GM23338 (cell line): ENCODE data around the gene NOC3L. TPM values are rescaled to one million over a fixed set of nuclear protein-coding genes. Genes with fewer than 3 reads are reported as not detected.

Experiments
- ATAC-seq: fragments of 200-7000 bp; cut with Tn5 transposase; 3 replicates; pipeline ENCODE4 v1.9.1; 2020
- DNase-seq: peaks from one replicate; pipeline ENCODE4 v3.0.0-alpha.2; 2015; ENCODE audit warnings: low spot score
- H2AFZ ChIP-seq: fragments of 200-600 bp; sonication (generic); 2 replicates; pipeline ENCODE4 v1.8.0; 2016; ENCODE audit warnings: antibody characterized with exemption, mild to moderate bottlenecking, moderate library complexity
- H3F3A ChIP-seq: fragments of 200-600 bp; sonication (generic); replicated peaks from 2 replicates; pipeline ENCODE4 v1.8.0; 2017; ENCODE audit warnings: antibody characterized with exemption, mixed run types, low read depth
- H3K27ac ChIP-seq: fragments of 200-600 bp; sonication (generic); 2 replicates; pipeline ENCODE4 v1.6.1; 2016; ENCODE audit warnings: low read depth
- H3K27me3 ChIP-seq: fragments of 200-600 bp; sonication (generic); 2 replicates; pipeline ENCODE4 v1.8.0; 2016; ENCODE audit warnings: mild to moderate bottlenecking, mixed run types, moderate library complexity; ENCODE audit not compliant: insufficient read depth
- H3K36me3 ChIP-seq: fragments of 200-600 bp; sonication (generic); 2 replicates; pipeline ENCODE4 v1.8.0; 2016; ENCODE audit warnings: mild to moderate bottlenecking; ENCODE audit not compliant: insufficient read depth
- H3K4me1 ChIP-seq: fragments of 200-600 bp; sonication (generic); 2 replicates; pipeline ENCODE4 v1.8.0; 2016; ENCODE audit warnings: mild to moderate bottlenecking, moderate library complexity; ENCODE audit not compliant: insufficient read depth
- H3K4me2 ChIP-seq: fragments of 200-600 bp; sonication (generic); 2 replicates; pipeline ENCODE4 v1.7.1; 2017; ENCODE audit warnings: mixed run types
- H3K4me3 ChIP-seq: fragments of 200-600 bp; sonication (generic); 2 replicates; pipeline ENCODE4 v1.6.1; 2016; ENCODE audit warnings: mixed run types
- H3K79me2 ChIP-seq: fragments of 200-600 bp; sonication (generic); replicated peaks from 2 replicates; pipeline ENCODE4 v1.8.0; 2017; ENCODE audit warnings: mild to moderate bottlenecking; ENCODE audit not compliant: insufficient read depth
- H3K9me2 ChIP-seq: fragments of 200-600 bp; sonication (generic); 2 replicates; pipeline ENCODE4 v1.8.0; 2017; ENCODE audit not compliant: insufficient read depth
- H4K20me1 ChIP-seq: fragments of 200-600 bp; sonication (generic); replicated peaks from 2 replicates; pipeline ENCODE4 v1.8.0; 2017; ENCODE audit warnings: mild to moderate bottlenecking; ENCODE audit not compliant: insufficient read depth
- H3K27ac Mint-ChIP-seq: 2 replicates; pipeline ENCODE4 v1.8.0; 2020; ENCODE audit warnings: inconsistent platforms, mild to moderate bottlenecking, moderate library complexity, mixed read lengths
- H3K27me3 Mint-ChIP-seq: 3 replicates; pipeline ENCODE4 v1.8.0; 2022; ENCODE audit warnings: low read depth, mild to moderate bottlenecking, moderate library complexity, mixed read lengths, inconsistent platforms; ENCODE audit not compliant: insufficient read depth, poor library complexity
- H3K36me3 Mint-ChIP-seq: 3 replicates; pipeline ENCODE4 v1.8.0; 2021; ENCODE audit warnings: low read depth, mild to moderate bottlenecking, inconsistent platforms, moderate library complexity, mixed read lengths
- H3K4me1 Mint-ChIP-seq: 3 replicates; pipeline ENCODE4 v1.8.0; 2020; ENCODE audit warnings: mild to moderate bottlenecking, inconsistent platforms, mixed read lengths
- H3K4me3 Mint-ChIP-seq: 3 replicates; pipeline ENCODE4 v1.8.0; 2021; ENCODE audit warnings: moderate library complexity, mild to moderate bottlenecking, inconsistent platforms, mixed read lengths
- H3K9me3 Mint-ChIP-seq: 3 replicates; pipeline ENCODE4 v1.8.0; 2020; ENCODE audit warnings: moderate library complexity, mild to moderate bottlenecking, inconsistent platforms, mixed read lengths
- CREB1 ChIP-seq: fragments of 250-450 bp; sonication (Bioruptor Pico); IDR thresholded peaks from 2 replicates; pipeline ENCODE4 v1.5.0; 2020; ENCODE audit warnings: low read depth, mild to moderate bottlenecking, moderate library complexity
- CTCF ChIP-seq, 2 experiments: fragments of 200-600 bp in 1 of 2; sonication (generic) in 1 of 2; conservative IDR thresholded peaks; 2 replicates each; pipeline versions ENCODE4 v1.5.1 to v1.6.1; 2016 to 2017; ENCODE audit warnings: antibody characterized with exemption in 2 of 2, low read depth in 2 of 2, mild to moderate bottlenecking in 2 of 2, moderate library complexity in 1 of 2
- EZH2 ChIP-seq: fragments of 200-600 bp; sonication (generic); IDR thresholded peaks from one replicate; pipeline ENCODE4 v1.8.0; 2017; ENCODE audit warnings: antibody characterized with exemption, mild to moderate bottlenecking, low read depth; ENCODE audit not compliant: unreplicated experiment
- EZH2phosphoT487 ChIP-seq: fragments of 200-600 bp; sonication (generic); IDR thresholded peaks from one replicate; pipeline ENCODE4 v1.8.1; 2018; ENCODE audit warnings: antibody characterized with exemption; ENCODE audit not compliant: unreplicated experiment
- JUNB ChIP-seq: IDR thresholded peaks from one replicate; pipeline ENCODE4 v1.6.1; 2016; ENCODE audit warnings: antibody characterized with exemption; ENCODE audit not compliant: unreplicated experiment
- NANOG ChIP-seq: IDR thresholded peaks from 2 replicates; pipeline ENCODE4 v1.6.1; 2016; ENCODE audit warnings: antibody characterized with exemption, borderline replicate concordance
- POLR2AphosphoS5 ChIP-seq: IDR thresholded peaks from 2 replicates; pipeline ENCODE4 v1.6.1; 2016; ENCODE audit warnings: antibody characterized with exemption, low read depth
- STAT1 ChIP-seq: IDR thresholded peaks from one replicate; pipeline ENCODE4 v1.6.1; 2016; ENCODE audit warnings: antibody characterized with exemption; ENCODE audit not compliant: unreplicated experiment
- ZNF114 ChIP-seq: fragments of 250-450 bp; sonication (Bioruptor Pico); IDR thresholded peaks from 2 replicates; pipeline ENCODE4 v1.5.0; 2020; ENCODE audit warnings: mild to moderate bottlenecking, moderate library complexity
- polyA plus RNA-seq: library from polyadenylated mRNA; unstranded; fragments of >200 nt; fragmentation: Nextera tagmentation; extraction: Ambion mirVana; gene quantifications from 2 replicates; pipeline ENCODE4 v1.2.1, GENCODE V29; 2016
- total RNA-seq: library from RNA; depleted of rRNA; stranded (reverse); fragments of >200 nt; shearing (Covaris generic); gene quantifications from 2 replicates; pipeline ENCODE4 v1.2.3, GENCODE V29; 2014
- TF ChIP-seq, protein P1 (sequence below): fragments of 250-450 bp; sonication (Bioruptor Pico); IDR thresholded peaks from 2 replicates; pipeline ENCODE4 v1.5.0; 2020; ENCODE audit warnings: mild to moderate bottlenecking, moderate library complexity

Gene NOC3L
- total and polyA plus RNA-seq, 2 experiments from 2014 or later, result 43.1 to 62.1 TPM

GRCh38 chr10:94402204-94402842 is 39.6 kb upstream of the NOC3L start, which contains the start of gene TBC1D12:
TSS of gene TBC1D12 (plus strand) at chr10:94402541. CDS start at chr10:94402614, 73 bp downstream.
- H3K9me3 Mint-ChIP-seq, result peaks cover 4% of the 10 kb centered on the region; the same call in 1 of the 3 replicates
- Histone ChIP-seq H3K4me2 (peak within 1 kb of the TSS; percentile 93), H4K20me1 (no peaks in the 10 kb centered on the region; the same call in 1 of the 2 replicates), H3K27ac (no peak within 1 kb of the TSS), H3K9me2 (no peaks in the 10 kb centered on the region; the same call in 1 of the 2 replicates), H3K79me2 (no peaks in the 10 kb centered on the region), H2AFZ (peak within 1 kb of the TSS; percentile 97), H3K4me3 (peak within 1 kb of the TSS; percentile 80), H3K36me3 (no peaks in the 10 kb centered on the region), H3K4me1 (no peaks in the 10 kb centered on the region; the same call in 1 of the 2 replicates), H3K27me3 (peaks cover 39% of the 10 kb centered on the region), H3F3A (no peaks in the 10 kb centered on the region)
- peak within 1 kb of the TSS; percentile 86 for H3K4me3 Mint-ChIP-seq
- no peak within 1 kb of the TSS for H3K27ac Mint-ChIP-seq
- peaks cover 34% of the 10 kb centered on the region for H3K27me3 Mint-ChIP-seq
- no peaks in the 10 kb centered on the region for H3K36me3 Mint-ChIP-seq
- peaks cover 13% of the 10 kb centered on the region for H3K4me1 Mint-ChIP-seq
- ATAC-seq (peak; percentile 89), DNase-seq (peak; percentile 99)
- TF ChIP-seq STAT1 (no peak), POLR2AphosphoS5 (peak; percentile 58), NANOG (no peak), CREB1 (CRISPR knock-in tag) (peak; percentile 48; the same call in 1 of the 2 replicates)

DNA sequence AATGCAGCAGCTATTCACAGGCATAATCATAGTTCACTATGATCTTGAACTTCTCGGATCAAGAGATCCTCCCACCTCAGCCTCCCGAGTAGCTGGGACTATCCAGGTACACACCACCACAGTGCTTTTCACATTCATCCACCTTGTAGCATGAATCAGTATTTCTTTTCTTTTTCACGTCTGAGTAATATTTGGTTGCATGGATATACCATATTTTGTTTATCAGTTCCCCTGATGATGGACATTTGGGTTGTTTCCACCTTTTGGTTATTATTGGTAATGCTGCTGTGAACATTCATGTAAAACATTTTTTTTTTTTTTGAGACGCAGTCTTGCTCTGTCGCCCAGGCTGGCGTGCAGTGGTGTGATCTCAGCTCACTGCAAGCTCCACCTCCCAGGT is 36.0 kb upstream of the NOC3L start:
- Histone ChIP-seq H3K36me3 (no peaks in the 10 kb centered on the region), H4K20me1 (no peaks in the 10 kb centered on the region), H3K27me3 (peaks cover 10% of the 10 kb centered on the region), H3K79me2 (no peaks in the 10 kb centered on the region), H3K9me2 (no peaks in the 10 kb centered on the region; the same call in 1 of the 2 replicates), H3K4me2 (no peak overlapping the region), H3K27ac (no peak overlapping the region), H3K4me1 (no peaks in the 10 kb centered on the region; the same call in 1 of the 2 replicates), H3K4me3 (no peak overlapping the region), H3F3A (no peaks in the 10 kb centered on the region), H2AFZ (no peak overlapping the region; the same call in 1 of the 2 replicates)
- Mint-ChIP-seq H3K27me3 (peaks cover 19% of the 10 kb centered on the region), H3K4me1 (peaks cover 12% of the 10 kb centered on the region), H3K27ac (no peak overlapping the region), H3K4me3 (no peak overlapping the region), H3K9me3 (peaks cover 4% of the 10 kb centered on the region; the same call in 1 of the 3 replicates), H3K36me3 (no peaks in the 10 kb centered on the region)
- ATAC-seq (no peak), DNase-seq (no peak)
- TF ChIP-seq CTCF (conservative IDR thresholded peaks at IDR 0.05; ENCODE audit: low read depth in 2 of 2) (no peak), JUNB (no peak), NANOG (no peak), EZH2phosphoT487 (no peak), ZNF114 (CRISPR knock-in tag) (no peak), EZH2 (no peak)
- TF ChIP-seq, protein P1, sequence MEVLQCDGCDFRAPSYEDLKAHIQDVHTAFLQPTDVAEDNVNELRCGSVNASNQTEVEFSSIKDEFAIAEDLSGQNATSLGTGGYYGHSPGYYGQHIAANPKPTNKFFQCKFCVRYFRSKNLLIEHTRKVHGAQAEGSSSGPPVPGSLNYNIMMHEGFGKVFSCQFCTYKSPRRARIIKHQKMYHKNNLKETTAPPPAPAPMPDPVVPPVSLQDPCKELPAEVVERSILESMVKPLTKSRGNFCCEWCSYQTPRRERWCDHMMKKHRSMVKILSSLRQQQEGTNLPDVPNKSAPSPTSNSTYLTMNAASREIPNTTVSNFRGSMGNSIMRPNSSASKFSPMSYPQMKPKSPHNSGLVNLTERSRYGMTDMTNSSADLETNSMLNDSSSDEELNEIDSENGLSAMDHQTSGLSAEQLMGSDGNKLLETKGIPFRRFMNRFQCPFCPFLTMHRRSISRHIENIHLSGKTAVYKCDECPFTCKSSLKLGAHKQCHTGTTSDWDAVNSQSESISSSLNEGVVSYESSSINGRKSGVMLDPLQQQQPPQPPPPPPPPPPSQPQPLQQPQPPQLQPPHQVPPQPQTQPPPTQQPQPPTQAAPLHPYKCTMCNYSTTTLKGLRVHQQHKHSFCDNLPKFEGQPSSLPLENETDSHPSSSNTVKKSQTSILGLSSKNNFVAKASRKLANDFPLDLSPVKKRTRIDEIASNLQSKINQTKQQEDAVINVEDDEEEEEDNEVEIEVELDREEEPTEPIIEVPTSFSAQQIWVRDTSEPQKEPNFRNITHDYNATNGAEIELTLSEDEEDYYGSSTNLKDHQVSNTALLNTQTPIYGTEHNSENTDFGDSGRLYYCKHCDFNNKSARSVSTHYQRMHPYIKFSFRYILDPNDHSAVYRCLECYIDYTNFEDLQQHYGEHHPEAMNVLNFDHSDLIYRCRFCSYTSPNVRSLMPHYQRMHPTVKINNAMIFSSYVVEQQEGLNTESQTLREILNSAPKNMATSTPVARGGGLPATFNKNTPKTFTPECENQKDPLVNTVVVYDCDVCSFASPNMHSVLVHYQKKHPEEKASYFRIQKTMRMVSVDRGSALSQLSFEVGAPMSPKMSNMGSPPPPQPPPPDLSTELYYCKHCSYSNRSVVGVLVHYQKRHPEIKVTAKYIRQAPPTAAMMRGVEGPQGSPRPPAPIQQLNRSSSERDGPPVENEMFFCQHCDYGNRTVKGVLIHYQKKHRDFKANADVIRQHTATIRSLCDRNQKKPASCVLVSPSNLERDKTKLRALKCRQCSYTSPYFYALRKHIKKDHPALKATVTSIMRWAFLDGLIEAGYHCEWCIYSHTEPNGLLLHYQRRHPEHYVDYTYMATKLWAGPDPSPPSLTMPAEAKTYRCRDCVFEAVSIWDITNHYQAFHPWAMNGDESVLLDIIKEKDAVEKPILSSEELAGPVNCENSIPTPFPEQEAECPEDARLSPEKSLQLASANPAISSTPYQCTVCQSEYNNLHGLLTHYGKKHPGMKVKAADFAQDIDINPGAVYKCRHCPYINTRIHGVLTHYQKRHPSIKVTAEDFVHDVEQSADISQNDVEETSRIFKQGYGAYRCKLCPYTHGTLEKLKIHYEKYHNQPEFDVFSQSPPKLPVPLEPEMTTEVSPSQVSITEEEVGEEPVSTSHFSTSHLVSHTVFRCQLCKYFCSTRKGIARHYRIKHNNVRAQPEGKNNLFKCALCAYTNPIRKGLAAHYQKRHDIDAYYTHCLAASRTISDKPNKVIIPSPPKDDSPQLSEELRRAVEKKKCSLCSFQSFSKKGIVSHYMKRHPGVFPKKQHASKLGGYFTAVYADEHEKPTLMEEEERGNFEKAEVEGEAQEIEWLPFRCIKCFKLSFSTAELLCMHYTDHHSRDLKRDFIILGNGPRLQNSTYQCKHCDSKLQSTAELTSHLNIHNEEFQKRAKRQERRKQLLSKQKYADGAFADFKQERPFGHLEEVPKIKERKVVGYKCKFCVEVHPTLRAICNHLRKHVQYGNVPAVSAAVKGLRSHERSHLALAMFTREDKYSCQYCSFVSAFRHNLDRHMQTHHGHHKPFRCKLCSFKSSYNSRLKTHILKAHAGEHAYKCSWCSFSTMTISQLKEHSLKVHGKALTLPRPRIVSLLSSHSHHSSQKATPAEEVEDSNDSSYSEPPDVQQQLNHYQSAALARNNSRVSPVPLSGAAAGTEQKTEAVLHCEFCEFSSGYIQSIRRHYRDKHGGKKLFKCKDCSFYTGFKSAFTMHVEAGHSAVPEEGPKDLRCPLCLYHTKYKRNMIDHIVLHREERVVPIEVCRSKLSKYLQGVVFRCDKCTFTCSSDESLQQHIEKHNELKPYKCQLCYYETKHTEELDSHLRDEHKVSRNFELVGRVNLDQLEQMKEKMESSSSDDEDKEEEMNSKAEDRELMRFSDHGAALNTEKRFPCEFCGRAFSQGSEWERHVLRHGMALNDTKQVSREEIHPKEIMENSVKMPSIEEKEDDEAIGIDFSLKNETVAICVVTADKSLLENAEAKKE (CRISPR knock-in tag), result no peak
